Raji (cell line): ENCODE results near the gene CACNA1I.

ENCODE experiments used
- POLR2A ChIP-seq: IDR thresholded peaks from 2 replicates; pipeline ENCODE4 v1.6.1; 2011; ENCODE audit warnings: low read depth, low read length, control low read depth; ENCODE audit not compliant: insufficient read depth

The CACNA1I gene

GRCh38 chr22:39620924-39621690 is 50.6 kb downstream of the CACNA1I start:
- no peak for TF ChIP-seq POLR2A

DNA sequence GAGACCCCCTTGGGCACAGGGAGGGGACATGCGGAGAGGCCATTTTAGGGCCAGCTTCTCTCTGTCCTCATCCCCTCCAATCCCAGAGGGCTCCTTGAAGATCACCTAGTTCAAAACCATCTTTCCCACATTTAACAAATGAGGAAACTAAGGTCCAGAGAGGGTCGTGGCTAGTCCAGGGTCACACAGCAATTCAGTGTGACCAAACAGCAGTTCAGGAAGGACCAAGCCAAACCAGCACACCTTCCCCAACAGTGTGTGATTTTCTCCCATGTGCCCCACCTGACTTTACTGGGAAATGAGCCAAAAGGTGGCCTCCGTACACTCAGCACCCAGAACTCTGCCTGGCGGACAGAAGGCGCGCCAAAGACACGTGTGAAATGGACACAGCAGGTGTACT is 51.3 kb downstream of the CACNA1I start:
- TF ChIP-seq POLR2A, result no peak

- no peak for TF ChIP-seq POLR2A
These were observed 52.4 kb downstream of the CACNA1I start for GRCh38 chr22:39622881-39623367.

GRCh38 chr22:39623603-39624500 is 53.3 kb downstream of the CACNA1I start:
- no peak for TF ChIP-seq POLR2A

DNA sequence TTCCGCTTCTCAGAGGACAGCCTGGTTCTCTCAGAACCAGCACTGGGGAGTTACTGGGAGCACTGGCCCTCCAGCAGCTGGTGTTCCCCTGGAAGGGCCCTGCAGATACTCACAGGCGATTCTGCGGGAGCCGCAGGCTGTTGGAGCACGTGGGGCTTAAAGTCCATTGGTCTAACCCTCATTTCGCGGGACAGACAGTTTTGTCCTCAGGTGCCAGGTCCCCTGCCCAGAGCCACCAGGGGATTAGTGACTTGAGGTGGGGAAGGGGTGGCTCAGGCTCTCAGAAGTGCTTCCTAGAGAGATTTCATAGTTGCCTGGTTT is 53.9 kb downstream of the CACNA1I start:
- no peak for TF ChIP-seq POLR2A

- TF ChIP-seq POLR2A, result no peak
These were observed 55.3 kb downstream of the CACNA1I start for GRCh38 chr22:39625569-39626537.

GRCh38 chr22:39627208-39627607 is 56.7 kb downstream of the CACNA1I start:
- TF ChIP-seq POLR2A, result no peak

DNA sequence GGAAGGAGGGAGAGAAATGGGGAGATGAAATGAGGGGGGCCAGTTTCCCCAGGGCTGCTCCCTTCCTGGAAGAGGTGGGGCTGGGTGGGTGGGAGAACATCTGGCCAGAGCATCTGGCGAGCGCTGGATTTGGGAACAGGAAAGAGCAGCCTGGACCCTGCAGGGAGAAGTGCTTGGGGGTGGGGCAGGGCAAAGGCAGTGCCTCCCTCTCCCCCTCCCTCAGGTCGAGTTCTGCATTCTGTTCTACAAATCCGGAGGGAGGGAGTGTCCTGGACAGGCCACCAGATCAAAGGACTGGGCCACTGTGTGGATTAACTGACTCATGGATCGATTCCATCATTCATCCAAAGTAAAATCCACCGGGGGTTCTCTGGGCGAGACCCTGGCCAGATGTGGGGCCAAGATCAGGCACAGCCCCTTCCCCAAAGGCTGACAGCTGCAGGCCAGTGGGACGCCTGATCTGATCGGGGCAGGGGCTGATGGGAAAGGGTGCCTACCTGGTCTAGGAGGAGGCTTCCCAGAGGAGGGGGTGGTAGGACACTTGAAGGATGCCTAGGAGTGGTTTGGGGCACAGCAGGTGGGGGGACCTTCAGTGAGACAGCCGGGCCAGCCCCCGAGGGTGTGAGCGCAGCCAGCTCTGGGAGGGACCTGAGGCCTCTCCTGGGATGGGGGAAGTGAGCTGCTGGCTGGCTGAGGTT is 57.5 kb downstream of the CACNA1I start:
- no peak for TF ChIP-seq POLR2A

- TF ChIP-seq POLR2A, result no peak
These were observed 58.1 kb downstream of the CACNA1I start for GRCh38 chr22:39628563-39629080.

DNA sequence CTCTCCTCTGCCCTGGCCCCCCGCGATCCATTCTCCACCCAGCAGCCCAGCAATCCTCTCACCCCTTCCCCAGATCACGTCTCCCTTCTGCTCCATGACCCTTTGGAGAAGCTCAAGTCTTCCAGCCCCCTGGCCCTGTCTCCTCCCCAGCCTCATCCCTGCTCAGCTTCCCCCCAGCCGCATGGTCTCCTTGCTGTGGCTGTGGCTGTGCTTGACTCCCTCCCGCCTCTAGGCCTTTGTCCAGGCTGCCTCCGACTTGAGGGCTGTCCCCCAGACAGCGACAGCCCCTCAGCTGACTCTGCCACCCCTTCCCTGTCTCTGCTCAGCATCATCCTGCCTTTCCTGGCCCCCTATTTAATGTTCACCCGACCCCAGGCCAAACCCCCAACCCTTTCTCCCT is 59.3 kb downstream of the CACNA1I start:
- no peak for TF ChIP-seq POLR2A

DNA sequence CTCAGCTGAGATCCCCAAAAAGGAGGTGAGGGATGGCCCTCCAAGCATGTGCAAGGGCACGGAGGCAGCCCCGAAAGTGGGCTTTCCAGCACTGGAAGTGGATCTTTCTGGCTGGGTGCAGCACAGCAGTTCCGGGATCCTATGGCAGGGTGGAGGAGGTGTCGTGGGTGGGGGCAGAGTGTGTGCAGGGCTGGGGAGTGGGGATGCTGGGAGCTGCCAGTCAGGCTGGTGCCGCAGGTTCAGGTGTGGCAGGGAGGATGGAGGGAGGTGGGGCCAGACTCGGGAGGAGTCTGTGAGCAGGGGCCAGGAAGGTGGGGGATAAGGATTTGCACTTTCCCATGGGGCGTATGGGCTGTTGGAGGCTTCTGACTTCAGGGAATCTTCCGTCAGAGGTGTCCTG is 60.2 kb downstream of the CACNA1I start:
- no peak for TF ChIP-seq POLR2A

DNA sequence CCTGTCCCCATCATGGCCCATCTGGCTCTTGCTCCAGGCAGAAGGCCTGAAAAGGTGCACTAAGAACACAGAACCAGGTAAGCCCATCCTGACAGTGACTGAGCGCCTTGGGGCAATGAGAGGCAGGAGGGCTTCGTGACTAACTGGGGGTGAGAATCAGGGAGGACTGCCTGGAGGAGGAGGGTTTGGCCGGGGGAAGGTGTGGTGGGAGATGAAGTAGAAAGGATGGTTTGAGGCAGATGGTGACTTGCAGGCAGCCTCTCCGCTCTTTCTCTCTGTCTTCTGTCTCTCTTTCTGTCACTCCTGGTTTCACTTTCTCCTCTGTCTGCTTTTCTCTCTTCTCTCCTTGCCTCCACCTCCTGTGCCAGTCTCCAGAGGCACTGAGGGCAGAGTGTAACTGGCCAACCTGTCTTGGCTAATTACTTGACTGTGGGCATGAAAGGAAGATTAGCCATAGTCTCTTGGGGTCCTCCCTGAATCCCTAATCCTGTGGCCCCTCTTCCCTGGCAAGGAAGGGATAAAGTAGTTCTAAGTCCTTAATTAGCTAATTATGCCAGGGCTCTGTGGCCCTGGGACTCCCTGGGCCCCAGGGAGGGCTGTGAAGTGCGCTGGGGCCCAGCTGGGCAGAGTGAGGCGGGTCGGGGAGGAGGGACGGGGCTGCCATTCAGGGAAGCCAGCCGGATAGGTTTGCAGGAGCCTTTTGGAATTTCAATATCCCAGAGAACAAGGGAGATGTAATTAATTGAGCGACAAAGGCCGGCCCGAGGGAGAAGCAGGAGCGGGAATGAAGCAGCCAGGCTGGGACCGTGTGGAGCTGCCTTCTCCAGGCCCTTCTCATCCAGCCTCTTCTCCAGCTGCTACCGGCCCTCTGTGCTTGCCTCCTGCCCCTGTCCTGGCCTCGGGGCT is 61.1 kb downstream of the CACNA1I start:
- TF ChIP-seq POLR2A, result no peak
